Mucosa of rectum (tissue), 2 donors: Measurements from ENCODE around the gene RHOBTB3.
"Not testable (repeated sequence)": the region's sequence is repeated elsewhere in the genome, so short reads cannot be mapped to it uniquely, and the experiment has no call there.

Experiments used
- H3K27ac ChIP-seq, 2 donors: one replicate each; pipeline ENCODE4 v1.7.0; 2013; ENCODE audit warnings: inconsistent platforms in 2 of 2, low read depth in 2 of 2, low read length in 2 of 2
- H3K27me3 ChIP-seq, 2 donors: one replicate each; pipeline ENCODE4 v1.7.0; 2013; ENCODE audit warnings: low read length in 2 of 2; ENCODE audit not compliant: control insufficient read depth in 2 of 2, insufficient read depth in 2 of 2
- H3K36me3 ChIP-seq, 2 donors: one replicate each; pipeline ENCODE4 v1.7.0; 2013; ENCODE audit warnings: low read length in 2 of 2; ENCODE audit not compliant: control insufficient read depth in 2 of 2, insufficient read depth in 2 of 2
- H3K4me1 ChIP-seq, 2 donors: one replicate each; pipeline ENCODE4 v1.7.0; 2013; ENCODE audit warnings: low read length in 2 of 2, mild to moderate bottlenecking in 1 of 2; ENCODE audit not compliant: control insufficient read depth in 2 of 2, insufficient read depth in 2 of 2
- H3K4me3 ChIP-seq, 2 donors: one replicate each; pipeline ENCODE4 v1.7.0; 2013; ENCODE audit warnings: low read length in 2 of 2
- H3K9ac ChIP-seq, 2 donors: one replicate each; pipeline ENCODE4 v1.7.0; 2013; ENCODE audit warnings: low read length in 2 of 2, low read depth in 1 of 2, mild to moderate bottlenecking in 1 of 2
- H3K9me3 ChIP-seq, 2 donors: one replicate each; pipeline ENCODE4 v1.7.0; 2013; ENCODE audit warnings: low read length in 2 of 2; ENCODE audit not compliant: control insufficient read depth in 2 of 2
- donor health status: healthy.
- donor health status: Normal muscosa, but diverticular disease.

Gene RHOBTB3

DNA sequence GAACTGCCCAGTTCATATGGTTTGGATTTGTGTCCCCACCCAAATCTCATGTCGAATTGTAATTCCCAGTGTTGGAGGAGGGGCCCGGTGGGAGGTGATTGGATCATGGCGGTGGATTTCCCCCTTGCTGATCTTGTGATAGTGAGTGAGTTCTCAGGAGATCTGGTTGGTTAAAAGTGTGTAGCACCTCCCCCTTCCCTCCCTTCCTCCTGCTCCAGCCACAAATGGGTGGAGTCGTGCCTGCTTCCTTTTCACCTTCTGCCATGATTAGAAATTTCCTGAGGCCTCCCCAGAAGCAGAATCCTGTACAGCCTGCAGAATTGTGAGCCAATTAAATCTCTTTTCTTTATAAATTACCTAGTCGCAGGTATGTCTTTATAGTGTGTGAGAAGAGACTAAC is 24.9 kb upstream of the RHOBTB3 start:
- H3K9me3 ChIP-seq, H3K27me3 ChIP-seq, H3K4me1 ChIP-seq, H3K4me3 ChIP-seq, H3K9ac ChIP-seq, H3K36me3 ChIP-seq, H3K27ac ChIP-seq: not testable (repeated sequence)

GRCh38 chr5:95707055-95707454 is 24.1 kb upstream of the RHOBTB3 start:
- H3K27me3 ChIP-seq: no peaks in the 10 kb centered on the region
- H3K9me3 ChIP-seq: no peaks in the 10 kb centered on the region
- no peak overlapping the region for H3K4me3 ChIP-seq
- H3K9ac ChIP-seq: no peak overlapping the region
- no peaks in the 10 kb centered on the region for H3K36me3 ChIP-seq
- no peak overlapping the region for H3K27ac ChIP-seq
- H3K4me1 ChIP-seq: no peaks in the 10 kb centered on the region

DNA sequence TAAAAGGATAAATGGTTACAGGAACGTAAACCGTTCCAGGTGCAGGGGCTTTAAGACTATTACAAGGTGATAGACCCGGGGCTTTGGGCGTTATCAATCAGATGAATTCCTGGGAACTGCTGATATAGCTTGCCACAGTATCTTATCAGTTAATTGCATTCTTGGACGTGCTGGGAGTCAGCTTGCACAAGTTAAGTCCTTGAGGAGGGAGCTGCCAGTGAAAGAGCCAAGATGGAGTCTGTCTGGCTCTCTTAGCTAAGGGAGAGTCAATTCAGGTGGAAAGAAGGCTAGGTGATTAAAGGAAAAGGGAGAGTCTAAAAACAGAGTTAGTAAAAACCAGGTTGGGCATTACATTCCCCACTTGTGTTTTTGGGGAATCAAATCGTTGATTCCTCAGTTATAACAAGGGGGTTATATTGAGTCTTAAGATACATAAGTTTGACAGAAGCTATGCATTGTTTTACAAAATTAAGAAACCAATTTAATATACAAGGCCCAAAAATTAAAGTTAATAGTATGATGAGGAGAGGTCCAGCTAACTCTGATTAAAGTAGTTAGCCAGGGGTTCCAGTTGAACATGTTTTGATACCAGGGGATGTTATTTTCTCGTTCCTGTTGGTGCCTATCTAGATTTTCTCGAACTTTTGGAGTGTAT is 23.5 kb upstream of the RHOBTB3 start:
- not testable (repeated sequence) for H3K27me3 ChIP-seq, H3K4me3 ChIP-seq, H3K27ac ChIP-seq, H3K36me3 ChIP-seq, H3K9ac ChIP-seq, H3K9me3 ChIP-seq, H3K4me1 ChIP-seq

DNA sequence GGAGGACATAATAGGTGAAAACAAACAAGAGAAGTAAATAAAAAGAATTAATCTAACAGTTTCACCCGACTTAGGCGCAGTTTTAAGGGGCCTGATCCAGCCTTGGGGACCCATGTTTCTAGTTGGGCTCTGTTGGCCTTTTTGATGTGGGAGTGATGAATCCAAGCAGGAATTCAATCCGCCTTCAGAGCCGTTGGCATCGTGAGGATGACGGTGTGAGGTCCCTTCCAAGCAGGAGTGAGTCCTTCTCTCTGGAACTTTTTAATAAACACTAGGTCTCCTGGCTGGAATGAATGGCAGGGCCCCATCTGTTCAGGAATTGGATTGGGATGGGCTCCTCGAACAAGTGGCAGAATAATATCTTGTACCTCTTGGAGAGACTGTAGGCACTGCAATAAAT is 22.3 kb upstream of the RHOBTB3 start:
- Histone ChIP-seq H3K9ac (no peak overlapping the region), H3K4me3 (no peak overlapping the region), H3K9me3 (no peaks in the 10 kb centered on the region), H3K36me3 (no peaks in the 10 kb centered on the region), H3K27ac (no peak overlapping the region), H3K4me1 (no peaks in the 10 kb centered on the region), H3K27me3 (no peaks in the 10 kb centered on the region)

- Histone ChIP-seq H3K27ac (no peak overlapping the region), H3K9ac (no peak overlapping the region), H3K27me3 (no peaks in the 10 kb centered on the region), H3K4me1 (no peaks in the 10 kb centered on the region), H3K9me3 (no peaks in the 10 kb centered on the region), H3K36me3 (no peaks in the 10 kb centered on the region), H3K4me3 (no peak overlapping the region)
Measured at GRCh38 chr5:95709967-95710650, 21.0 kb upstream of the RHOBTB3 start.

DNA sequence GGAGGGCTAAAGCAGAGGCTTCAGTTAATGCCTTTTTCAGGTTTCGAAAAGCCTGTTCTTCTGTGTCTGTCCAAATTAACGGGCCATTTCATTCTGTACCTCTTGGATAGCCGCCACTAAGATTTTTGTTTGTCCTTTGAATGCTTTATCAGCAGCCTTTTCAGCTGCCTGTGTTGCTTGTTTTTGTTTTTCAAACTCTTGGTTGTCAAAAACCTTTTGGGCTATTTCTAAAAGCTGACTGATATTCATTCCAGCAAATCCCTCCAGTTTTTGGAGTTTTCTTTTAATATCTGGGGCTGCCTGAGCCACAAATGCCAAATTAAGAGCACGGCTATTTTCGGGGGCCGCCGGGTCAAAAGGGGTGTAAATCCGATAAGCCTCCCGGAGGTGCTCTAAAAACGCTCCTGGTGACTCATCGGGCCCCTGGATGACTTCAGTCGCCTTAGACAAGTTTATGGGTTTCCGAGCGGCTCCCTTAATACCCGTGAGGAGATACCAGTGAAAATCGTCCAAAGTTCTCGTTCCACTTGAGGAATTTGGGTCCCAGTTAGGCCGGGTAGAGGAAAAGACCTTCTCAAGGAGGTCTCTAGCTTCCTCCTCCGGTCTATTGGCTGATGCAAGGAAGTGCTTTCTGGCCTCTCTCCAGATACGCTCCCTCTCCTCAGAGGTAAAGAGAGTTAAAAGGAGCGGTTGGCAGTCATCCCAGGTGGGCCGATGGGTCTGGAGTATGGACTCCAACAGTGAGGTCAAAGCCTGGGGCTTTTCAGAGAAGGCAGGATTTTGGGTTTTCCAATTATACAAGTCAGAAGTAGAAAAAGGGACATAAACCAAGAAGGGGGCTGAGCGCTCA is 20.3 kb upstream of the RHOBTB3 start:
- H3K27me3 ChIP-seq, H3K4me3 ChIP-seq, H3K36me3 ChIP-seq, H3K27ac ChIP-seq, H3K9me3 ChIP-seq, H3K4me1 ChIP-seq, H3K9ac ChIP-seq: not testable (repeated sequence)

- Histone ChIP-seq H3K36me3 (no peaks in the 10 kb centered on the region), H3K9ac (no peak overlapping the region), H3K27me3 (no peaks in the 10 kb centered on the region), H3K4me3 (no peak overlapping the region), H3K27ac (no peak overlapping the region), H3K4me1 (peaks cover 0 to 3% of the 10 kb centered on the region in 2 donors), H3K9me3 (no peaks in the 10 kb centered on the region)
Measured at GRCh38 chr5:95711501-95712346, 19.4 kb upstream of the RHOBTB3 start.

GRCh38 chr5:95712347-95712958 is 18.7 kb upstream of the RHOBTB3 start:
- no peak overlapping the region for H3K27ac ChIP-seq
- no peak overlapping the region for H3K4me3 ChIP-seq
- H3K9me3 ChIP-seq: no peaks in the 10 kb centered on the region
- peaks cover 0 to 7% of the 10 kb centered on the region in 2 donors for H3K4me1 ChIP-seq
- H3K9ac ChIP-seq: no peak overlapping the region
- H3K27me3 ChIP-seq: no peaks in the 10 kb centered on the region
- H3K36me3 ChIP-seq: no peaks in the 10 kb centered on the region

DNA sequence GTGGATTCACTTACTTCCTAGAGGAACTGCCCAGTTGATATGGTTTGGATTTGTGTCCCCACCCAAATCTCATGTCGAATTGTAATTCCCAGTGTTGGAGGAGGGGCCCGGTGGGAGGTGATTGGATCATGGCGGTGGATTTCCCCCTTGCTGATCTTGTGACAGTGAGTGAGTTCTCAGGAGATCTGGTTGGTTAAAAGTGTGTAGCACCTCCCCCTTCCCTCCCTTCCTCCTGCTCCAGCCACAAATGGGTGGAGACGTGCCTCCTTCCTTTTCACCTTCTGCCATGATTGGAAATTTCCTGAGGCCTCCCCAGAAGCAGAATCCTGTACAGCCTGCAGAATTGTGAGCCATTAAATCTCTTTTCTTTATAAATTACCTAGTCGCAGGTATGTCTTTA is 17.9 kb upstream of the RHOBTB3 start:
- not testable (repeated sequence) for H3K36me3 ChIP-seq, H3K9ac ChIP-seq, H3K4me1 ChIP-seq, H3K4me3 ChIP-seq, H3K27me3 ChIP-seq, H3K27ac ChIP-seq, H3K9me3 ChIP-seq
